Measurements from ENCODE around the gene ZNF710.

The ZNF710 gene

GRCh38 chr15:90013503-90013937, 12.4 kb downstream of the ZNF710 start:
- H3K9me3 ChIP-seq (ENCODE audit: control insufficient read depth, insufficient read depth, low read length), result peaks cover 16% of the 10 kb centered on the region
- H3K27ac ChIP-seq (ENCODE audit: low read depth, low read length), result no peak overlapping the region
- peaks cover 16% of the 10 kb centered on the region for H3K36me3 ChIP-seq (ENCODE audit: control insufficient read depth, low read length)
- H3K4me3 ChIP-seq (ENCODE audit: low read length), result no peak overlapping the region
- 0 out of 2 replicates have a peak, but pooled peaks cover 5% of the 10 kb centered on the region for H3K4me1 ChIP-seq (ENCODE audit: control insufficient read depth, low read length)
- H4K20me1 ChIP-seq (ENCODE audit: control insufficient read depth, insufficient read depth, low read depth, low read length), result no peaks in the 10 kb centered on the region; the same call in 1 of the 2 replicates
- no peak overlapping the region for H3K4me2 ChIP-seq (ENCODE audit: low read length)
- H3F3A ChIP-seq (ENCODE audit: control insufficient read depth, insufficient read depth), result no peaks in the 10 kb centered on the region
- peaks cover 95% of the 10 kb centered on the region for H3K79me2 ChIP-seq (ENCODE audit: control insufficient read depth, low read length)
- H3K9me2 ChIP-seq (replicated peaks; ENCODE audit: control insufficient read depth, low read length), result no peaks in the 10 kb centered on the region
- TF ChIP-seq EZH2phosphoT487 (IDR thresholded peaks at IDR 0.05; ENCODE audit: borderline replicate concordance, low read length), result no peak
- no peak for TF ChIP-seq CTCF (IDR thresholded peaks at IDR 0.05; ENCODE audit: low read depth, low read length, poor library complexity, severe bottlenecking)
- no peaks in the 10 kb centered on the region for H3K27me3 ChIP-seq (ENCODE audit: control insufficient read depth, low read length)

GRCh38 chr15:90015294-90015693, 14.2 kb downstream of the ZNF710 start:
- no peak overlapping the region for H3K4me3 ChIP-seq (ENCODE audit: low read length)
- no peak for TF ChIP-seq EZH2phosphoT487 (IDR thresholded peaks at IDR 0.05; ENCODE audit: borderline replicate concordance, low read length)
- no peak for TF ChIP-seq CTCF (IDR thresholded peaks at IDR 0.05; ENCODE audit: low read depth, low read length, poor library complexity, severe bottlenecking)
- no peaks in the 10 kb centered on the region for H3F3A ChIP-seq (ENCODE audit: control insufficient read depth, insufficient read depth)
- H3K4me1 ChIP-seq (ENCODE audit: control insufficient read depth, low read length), result no peaks in the 10 kb centered on the region
- peaks cover 93% of the 10 kb centered on the region for H3K79me2 ChIP-seq (ENCODE audit: control insufficient read depth, low read length)
- no peak overlapping the region for H3K4me2 ChIP-seq (ENCODE audit: low read length)
- H3K36me3 ChIP-seq (ENCODE audit: control insufficient read depth, low read length), result peaks cover 9% of the 10 kb centered on the region
- H3K9me3 ChIP-seq (ENCODE audit: control insufficient read depth, insufficient read depth, low read length), result peaks cover 10% of the 10 kb centered on the region
- peaks cover 4% of the 10 kb centered on the region; the same call in 1 of the 2 replicates for H4K20me1 ChIP-seq (ENCODE audit: control insufficient read depth, insufficient read depth, low read depth, low read length)
- H3K9me2 ChIP-seq (replicated peaks; ENCODE audit: control insufficient read depth, low read length), result no peaks in the 10 kb centered on the region
- no peaks in the 10 kb centered on the region for H3K27me3 ChIP-seq (ENCODE audit: control insufficient read depth, low read length)
- H3K27ac ChIP-seq (ENCODE audit: low read depth, low read length), result no peak overlapping the region

GRCh38 chr15:90015749-90016148, 14.6 kb downstream of the ZNF710 start:
- Histone ChIP-seq H3K4me3 (ENCODE audit: low read length) (no peak overlapping the region), H3K9me3 (ENCODE audit: control insufficient read depth, insufficient read depth, low read length) (peaks cover 10% of the 10 kb centered on the region), H3K79me2 (ENCODE audit: control insufficient read depth, low read length) (peaks cover 93% of the 10 kb centered on the region), H3K4me1 (ENCODE audit: control insufficient read depth, low read length) (no peaks in the 10 kb centered on the region), H4K20me1 (ENCODE audit: control insufficient read depth, insufficient read depth, low read depth, low read length) (peaks cover 4% of the 10 kb centered on the region; the same call in 1 of the 2 replicates), H3K36me3 (ENCODE audit: control insufficient read depth, low read length) (peaks cover 9% of the 10 kb centered on the region), H3F3A (ENCODE audit: control insufficient read depth, insufficient read depth) (no peaks in the 10 kb centered on the region), H3K27ac (ENCODE audit: low read depth, low read length) (no peak overlapping the region), H3K27me3 (ENCODE audit: control insufficient read depth, low read length) (no peaks in the 10 kb centered on the region), H3K4me2 (ENCODE audit: low read length) (no peak overlapping the region), H3K9me2 (replicated peaks; ENCODE audit: control insufficient read depth, low read length) (no peaks in the 10 kb centered on the region)
- TF ChIP-seq CTCF (IDR thresholded peaks at IDR 0.05; ENCODE audit: low read depth, low read length, poor library complexity, severe bottlenecking) (no peak), EZH2phosphoT487 (IDR thresholded peaks at IDR 0.05; ENCODE audit: borderline replicate concordance, low read length) (no peak)
